GM12878 (cell line): ENCODE data around the gene FBLN5. TPM values are rescaled to one million over a fixed set of nuclear protein-coding genes. Genes with fewer than 3 reads are reported as not detected.

Source experiments
- ATAC-seq: fragments of 200-7000 bp; cut with Tn5 transposase; 3 replicates; pipeline ENCODE4 v1.9.1; 2020; ENCODE audit warnings: mild to moderate bottlenecking, moderate library complexity
- BruUV-seq: library from RNA; stranded (reverse); fragments of 400-500 nt; replicated peaks from 2 replicates; lab custom pipeline; 2021; lab: Mats Ljungman, UMichigan
- CTCF ChIA-PET: fragments of 300-600 bp; sonication (Branson Sonifier 250); formaldehyde crosslinking; extraction: SDS; loops from one replicate; lab custom pipeline; 2021; ENCODE audit warnings: inconsistent platforms; lab: Yijun Ruan, JAX
- POLR2A ChIA-PET: fragments of 350-600 bp; formaldehyde crosslinking; extraction: SDS; loops from one replicate; lab custom pipeline; 2021; ENCODE audit warnings: inconsistent platforms; lab: Charles Lee
- RAD21 ChIA-PET: fragments of 300-600 bp; sonication (Branson Sonifier 250); formaldehyde crosslinking; loops from one replicate; lab custom pipeline; 2023; ENCODE audit warnings: antibody characterized with exemption; ENCODE audit not compliant: unreplicated experiment; lab: Charles Lee
- SMC1A ChIA-PET: fragments of 300-600 bp; sonication (Branson Sonifier 250); formaldehyde crosslinking; loops from one replicate; lab custom pipeline; 2023; ENCODE audit not compliant: unreplicated experiment, uncharacterized antibody; lab: Charles Lee
- DNase-seq: peaks from one replicate; pipeline ENCODE4 v3.0.0-alpha.2; 2011; ENCODE audit warnings: low read depth, low spot score
- FAIRE-seq: peaks from 3 replicates; lab custom pipeline; 2011; peaks lifted over from hg19 to GRCh38; lab: Jason Lieb, UNC
- H2AFZ ChIP-seq: 2 replicates; pipeline ENCODE4 v1.6.0; 2011; ENCODE audit warnings: low read depth, low read length, control low read depth; ENCODE audit not compliant: control insufficient read depth
- H3K27ac ChIP-seq: 2 replicates; pipeline ENCODE4 v1.5.1; 2011; ENCODE audit warnings: control low read depth; ENCODE audit not compliant: control insufficient read depth, insufficient read depth
- H3K27me3 ChIP-seq, 2 experiments: replicated peaks in 1 of 2; 2 replicates each; pipeline versions ENCODE4 v1.6.0 to v1.6.1; 2011; ENCODE audit warnings: low read length in 1 of 2; ENCODE audit not compliant: control insufficient read depth in 2 of 2, insufficient read depth in 2 of 2
- H3K36me3 ChIP-seq, 2 experiments: 2 replicates each; pipeline ENCODE4 v1.5.1; 2011; ENCODE audit warnings: low read length in 1 of 2; ENCODE audit not compliant: control insufficient read depth in 2 of 2, insufficient read depth in 2 of 2
- H3K4me1 ChIP-seq: 2 replicates; pipeline ENCODE4 v1.6.1; 2011; ENCODE audit warnings: mild to moderate bottlenecking, low read length, moderate library complexity, mixed read lengths; ENCODE audit not compliant: control insufficient read depth, insufficient read depth
- H3K4me2 ChIP-seq: 2 replicates; pipeline ENCODE4 v1.6.0; 2011; ENCODE audit warnings: control low read depth; ENCODE audit not compliant: control insufficient read depth, insufficient read depth
- H3K4me3 ChIP-seq: fragments of 200-600 bp; sonication (generic); 2 replicates; pipeline ENCODE4 v1.5.1; 2016
- H3K79me2 ChIP-seq: 2 replicates; pipeline ENCODE4 v1.6.0; 2011; ENCODE audit warnings: low read length; ENCODE audit not compliant: control insufficient read depth, insufficient read depth
- H3K9ac ChIP-seq: 2 replicates; pipeline ENCODE4 v1.8.0; 2011; ENCODE audit warnings: low read length, control low read depth, mixed read lengths; ENCODE audit not compliant: control insufficient read depth, insufficient read depth
- H3K9me3 ChIP-seq: replicated peaks from 3 replicates; pipeline ENCODE4 v1.5.1; 2011; ENCODE audit warnings: mild to moderate bottlenecking, low read length; ENCODE audit not compliant: control insufficient read depth, insufficient read depth
- H4K20me1 ChIP-seq: 2 replicates; pipeline ENCODE4 v1.6.0; 2011; ENCODE audit not compliant: control insufficient read depth, insufficient read depth
- CTCF ChIP-seq, 3 experiments: IDR thresholded peaks in 2 of 3; conservative IDR thresholded peaks in 1 of 3; 2 replicates each; pipeline ENCODE4 v1.5.1; 2011; ENCODE audit warnings: low read depth in 3 of 3, low read length in 3 of 3, mild to moderate bottlenecking in 3 of 3, control low read depth in 2 of 3, moderate library complexity in 2 of 3, inconsistent platforms in 1 of 3, mixed read lengths in 1 of 3; ENCODE audit not compliant: control insufficient read depth in 2 of 3, insufficient read depth in 1 of 3; ENCODE audit errors: extremely low read depth in 1 of 3
- E2F8 ChIP-seq: fragments of 450-650 bp; IDR thresholded peaks from 2 replicates; pipeline ENCODE4 v1.6.1; 2018; ENCODE audit warnings: mild to moderate bottlenecking, low read depth, moderate library complexity; ENCODE audit not compliant: partially characterized antibody
- RAD21 ChIP-seq: IDR thresholded peaks from 2 replicates; pipeline ENCODE4 v1.6.1; 2011; ENCODE audit warnings: mild to moderate bottlenecking, low read depth, low read length, moderate library complexity; ENCODE audit not compliant: insufficient read depth
- SMC3 ChIP-seq: IDR thresholded peaks from 2 replicates; pipeline ENCODE4 v1.6.1; 2011; ENCODE audit warnings: low read length, improper control_type of control experiment, borderline replicate concordance
- whole genome bisulfite sequencing: methylation state at CpG from one replicate; pipeline ENCODE4 v1.1.6; 2016; ENCODE audit warnings: low lambda C conversion rate; ENCODE audit not compliant: insufficient replicate concordance, insufficient coverage; ENCODE audit errors: missing lambda C conversion rate; 5-methylcytosine and 5-hydroxymethylcytosine counted together
- in situ Hi-C: fragments of 300-500 bp; cut with MboI; formaldehyde crosslinking; loops from 9 replicates; pipeline ENCODE4 v1.14.3; 2018; ENCODE audit warnings: mixed read lengths
- intact Hi-C: fragments of 100-400 bp; cut with micrococcal nuclease; formaldehyde crosslinking; loops from one replicate; pipeline ENCODE4 v1.14.2; 2022; ENCODE audit not compliant: unreplicated experiment
- polyA plus RNA-seq, 11 experiments: library from polyadenylated mRNA; depleted of rRNA in 4 of 11; unstranded in 6 of 11; stranded (reverse) in 5 of 11; fragments of >200 nt; fragmentation: Nextera tagmentation in 4 of 11; fragmentation: Illumina TruSeq in 1 of 11; extraction: Ambion mirVana in 4 of 11; extraction: Trizol in 1 of 11; gene quantifications; 1 replicate in 1 of 11; 2 replicates in 10 of 11; pipeline versions ENCODE4 v1.2.1 to v1.2.3, GENCODE V29; 2011 to 2016; ENCODE audit warnings: inconsistent platforms in 2 of 11, missing spikeins in 2 of 11, low read depth in 1 of 11
- total RNA-seq, 4 experiments: library from RNA; depleted of rRNA in 3 of 4; stranded (reverse); fragments of >200 nt in 3 of 4; fragmentation: Illumina TruSeq in 1 of 4; extraction: Trizol in 1 of 4; gene quantifications; 2 replicates each; pipeline versions ENCODE4 v1.2.1 to v1.2.3, GENCODE V29; 2013 to 2021

Gene FBLN5
- total and polyA plus RNA-seq, 10 of the 15 experiments (the other 5 are each of a cell fraction or from before 2014, with no cell fraction given): 0.03 to 0.64 (median 0.24) TPM

- no peak overlapping the region for H3K27ac ChIP-seq
- no peaks in the 10 kb centered on the region for H3K27me3 ChIP-seq
- no peak overlapping the region for H2AFZ ChIP-seq
- SMC1A ChIA-PET: interaction anchor here (0.6 to 2.1 kb wide), 26 partner anchors 9 to 489 kb away, joined by 3 to 14 read pairs (median 4); partner anchors contain the start of gene ATXN3
- H3K79me2 ChIP-seq: no peaks in the 10 kb centered on the region
- 34% methylated on average over 2 of the region's 2 CpGs for WGBS
- BruUV-seq: no TSS peak
- POLR2A ChIA-PET: interaction anchor here (0.9 to 1.0 kb wide), 2 partner anchors 24 to 38 kb away, joined by 3 to 4 read pairs; no protein-coding TSS in a partner anchor
- no peak overlapping the region for H3K4me2 ChIP-seq
- CTCF ChIA-PET: interaction anchor here (0.5 to 2.3 kb wide), 56 partner anchors 8 to 530 kb away, joined by 3 to 35 read pairs (median 3); partner anchors contain the start of genes ATXN3, CPSF2 and NDUFB1
- no peak overlapping the region for H3K9ac ChIP-seq
- H3K4me1 ChIP-seq: no peaks in the 10 kb centered on the region
- TF ChIP-seq RAD21: peak; percentile 61
- TF ChIP-seq CTCF (IDR thresholded peaks at IDR 0.05 in 2 of 3, conservative IDR thresholded peaks at IDR 0.05 in 1 of 3; ENCODE audit: control insufficient read depth in 2 of 3, extremely low read depth in 1 of 3, insufficient read depth in 1 of 3, low read depth in 3 of 3, low read length in 3 of 3): peak; percentile 57 to 60 (median 59)
- TF ChIP-seq SMC3: peak; percentile 47; the same call in 1 of the 2 replicates
- TF ChIP-seq E2F8: no peak
- TF ChIP-seq, all 136 proteins: peak for 3
- Histone ChIP-seq H4K20me1 (no peaks in the 10 kb centered on the region), H3K36me3 (peaks cover 0 to 9% of the 10 kb centered on the region in 2 experiments; a peak in 2 of 4 replicates), H3K4me3 (no peak overlapping the region), H3K9me3 (no peaks in the 10 kb centered on the region)
- intact Hi-C loops (loop anchor here (2.0 kb wide), 1 partner anchor 346 kb away; no protein-coding TSS in a partner anchor), in situ Hi-C loops (loop anchor here (10.0 kb wide), 1 partner anchor 342 kb away; no protein-coding TSS in a partner anchor)
- RAD21 ChIA-PET: interaction anchor here (0.7 to 2.1 kb wide), 14 partner anchors 9 to 673 kb away, joined by 3 to 12 read pairs (median 3); no protein-coding TSS in a partner anchor
- DNase-seq: no peak
- FAIRE-seq: no peak
- peak; percentile 84 for ATAC-seq
Measured at GRCh38 chr14:91996948-91997371, 49.5 kb upstream of the FBLN5 start.
